HG03378 (cell line): ENCODE measurements around the gene ATP7B.
A peak's percentile ranks its signal among the peaks of the same experiment; 100 is the strongest.

Experiments
- ATAC-seq: cut with Tn5 transposase; IDR thresholded peaks from one replicate; pipeline ENCODE4 v1.9.1; 2021; ENCODE audit warnings: mild to moderate bottlenecking, moderate library complexity; ENCODE audit not compliant: unreplicated experiment

ATP7B gene

DNA sequence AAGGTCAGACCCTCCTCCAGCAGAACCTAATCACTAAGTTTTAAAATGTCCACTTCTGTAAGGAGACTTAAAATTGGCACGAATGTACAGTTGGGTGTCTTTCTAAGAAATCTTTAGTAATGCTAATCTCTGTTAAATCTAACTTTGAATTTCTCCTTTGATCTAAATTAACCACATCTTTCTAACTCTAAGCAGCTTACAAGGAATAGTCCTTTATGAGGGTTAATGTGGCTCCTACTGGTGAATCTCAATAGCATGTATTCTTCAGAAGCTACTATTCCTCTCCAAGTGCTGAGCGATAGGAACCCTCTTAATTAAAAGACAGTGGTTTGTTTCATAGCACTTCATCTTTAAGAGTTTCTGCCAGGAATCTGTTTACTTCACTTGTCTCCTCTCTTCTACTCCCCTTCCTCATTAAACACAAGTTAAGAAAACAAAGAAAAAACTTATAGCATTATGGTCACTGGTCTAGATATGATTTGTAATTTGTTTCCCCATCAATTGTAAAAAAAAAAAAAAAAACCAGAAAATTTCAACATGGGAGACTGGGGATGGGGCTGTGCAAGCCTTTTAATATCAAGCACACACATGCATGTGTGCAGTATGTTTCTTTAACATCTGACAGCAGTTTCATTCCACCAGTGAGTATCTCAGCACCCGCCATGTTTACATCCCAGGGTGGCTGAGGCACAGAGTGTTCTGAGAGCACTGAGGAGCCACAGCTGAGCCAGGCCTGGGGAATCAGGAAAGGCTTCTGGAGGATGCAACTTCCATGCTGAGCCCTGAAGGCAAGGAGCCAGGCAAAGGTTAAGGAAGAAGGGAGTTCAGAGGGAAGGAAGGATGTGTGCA lies 57.7 kb downstream of the ATP7B start:
- no peak for ATAC-seq

DNA sequence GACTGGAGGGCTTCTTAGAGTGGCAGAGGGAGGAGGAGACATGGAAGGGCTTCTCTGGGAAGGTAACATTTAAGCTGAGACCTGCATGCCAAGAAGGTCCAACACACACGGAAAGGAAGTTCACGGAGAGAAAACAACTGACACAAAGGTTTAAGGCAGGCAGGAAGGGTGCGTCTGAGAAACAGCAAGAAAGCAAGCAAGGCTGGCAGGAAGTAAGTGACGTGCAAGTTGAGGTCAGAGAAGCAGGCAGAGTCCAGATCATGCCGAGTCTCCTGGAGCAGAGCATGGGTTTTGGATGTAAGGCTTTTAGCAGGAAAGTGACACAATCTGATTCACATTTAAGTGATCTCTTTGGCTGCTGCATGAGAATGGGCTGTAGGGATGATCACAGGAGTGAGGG lies 60.5 kb downstream of the ATP7B start:
- ATAC-seq = no peak

- ATAC-seq = no peak
Observed at GRCh38 chr13:51946163-51946669, 65.0 kb downstream of the ATP7B start.

DNA sequence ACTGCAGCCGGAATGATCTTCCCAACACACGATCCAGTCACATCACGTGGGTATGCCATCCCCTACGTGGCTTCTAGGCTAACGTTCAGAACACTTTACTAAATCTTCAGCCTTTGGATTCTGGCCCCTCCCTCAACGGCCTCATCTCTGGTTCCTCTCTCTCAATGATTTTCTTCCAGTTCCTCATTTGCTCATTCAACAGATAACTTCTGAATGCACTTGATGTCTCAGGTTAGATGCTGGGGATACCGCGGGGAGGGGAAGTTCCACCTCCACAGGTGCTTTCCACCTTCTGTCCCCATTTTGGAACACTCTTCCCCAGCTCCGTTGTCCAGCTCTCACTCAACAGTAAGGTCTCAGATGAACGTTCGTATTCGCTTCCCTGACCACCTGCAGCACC lies 66.1 kb downstream of the ATP7B start:
- peak; percentile 72 for ATAC-seq

DNA sequence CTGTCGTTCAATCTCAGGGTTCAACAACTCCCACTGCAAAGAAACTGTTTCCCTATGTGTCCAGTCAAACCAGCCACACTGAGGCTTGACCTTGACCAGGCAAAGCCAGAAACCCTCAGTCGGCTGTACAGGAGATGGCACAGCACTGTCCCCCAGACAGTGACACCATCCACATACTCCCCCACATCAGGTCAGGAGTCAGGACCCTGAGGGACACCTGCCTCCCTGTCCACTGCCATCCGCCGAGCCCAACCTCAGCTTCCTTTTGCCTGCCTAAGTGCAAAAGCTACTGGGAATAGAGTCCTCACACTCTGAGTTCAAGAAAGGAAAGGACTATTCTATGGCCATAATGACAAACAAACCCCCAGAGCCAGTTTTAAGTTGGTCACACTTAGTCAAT lies 66.8 kb downstream of the ATP7B start:
- no peak for ATAC-seq

GRCh38 chr13:51943721-51944120 lies 67.5 kb downstream of the ATP7B start:
- no peak for ATAC-seq

- ATAC-seq = no peak
Observed at GRCh38 chr13:51942189-51942588, 69.1 kb downstream of the ATP7B start.

- no peak for ATAC-seq
Observed at GRCh38 chr13:51938454-51938853, 72.8 kb downstream of the ATP7B start.

DNA sequence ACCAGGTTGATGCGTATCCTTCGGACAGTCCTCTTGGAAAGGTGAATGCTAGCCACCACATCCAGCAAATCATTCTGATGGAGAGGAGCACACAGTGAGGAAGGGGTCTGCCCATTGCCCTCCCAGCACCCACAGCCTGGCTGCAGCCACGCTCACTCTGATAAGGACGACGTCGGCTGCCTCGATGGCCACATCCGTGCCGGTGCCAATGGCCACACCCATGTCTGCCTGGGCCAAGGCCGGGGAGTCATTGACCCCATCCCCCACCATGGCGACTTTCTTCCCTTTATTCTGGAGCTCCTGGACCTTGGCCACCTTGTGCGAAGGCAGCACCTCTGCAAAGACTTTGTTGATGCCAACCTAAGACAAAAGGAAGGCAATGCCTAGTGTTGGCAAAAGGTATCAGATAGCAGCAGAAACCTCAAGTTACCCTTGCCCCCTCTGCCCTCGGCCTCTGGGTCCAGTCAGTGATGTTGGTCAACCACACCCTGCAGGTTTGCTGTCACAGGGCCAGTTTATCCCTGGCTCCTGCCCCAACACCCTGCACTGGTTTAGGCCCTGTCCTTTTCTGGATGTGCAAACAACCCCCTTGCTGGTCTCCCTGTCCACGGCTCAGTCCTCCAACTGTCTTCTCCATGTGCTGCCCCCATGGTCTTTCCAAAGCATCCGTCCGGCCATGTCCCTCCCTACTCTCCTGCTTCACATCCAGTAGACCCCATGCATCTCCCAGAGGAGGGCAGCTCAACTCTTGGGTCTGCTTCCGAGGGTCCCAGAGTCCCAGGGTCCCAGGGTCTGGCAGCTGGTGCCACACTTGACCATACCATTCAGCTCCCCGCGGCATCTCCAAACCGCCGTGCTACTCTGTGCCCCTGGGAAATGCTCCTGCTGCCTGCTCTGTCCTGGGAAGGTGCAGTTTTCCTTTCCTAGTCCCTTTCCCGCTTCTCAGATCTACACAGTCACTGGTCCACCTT lies 73.6 kb downstream of the ATP7B start:
- ATAC-seq = no peak

GRCh38 chr13:51935326-51936171 lies 75.7 kb downstream of the ATP7B start:
- ATAC-seq = no peak

- ATAC-seq = no peak
Observed at GRCh38 chr13:51934461-51935087, 76.7 kb downstream of the ATP7B start.

DNA sequence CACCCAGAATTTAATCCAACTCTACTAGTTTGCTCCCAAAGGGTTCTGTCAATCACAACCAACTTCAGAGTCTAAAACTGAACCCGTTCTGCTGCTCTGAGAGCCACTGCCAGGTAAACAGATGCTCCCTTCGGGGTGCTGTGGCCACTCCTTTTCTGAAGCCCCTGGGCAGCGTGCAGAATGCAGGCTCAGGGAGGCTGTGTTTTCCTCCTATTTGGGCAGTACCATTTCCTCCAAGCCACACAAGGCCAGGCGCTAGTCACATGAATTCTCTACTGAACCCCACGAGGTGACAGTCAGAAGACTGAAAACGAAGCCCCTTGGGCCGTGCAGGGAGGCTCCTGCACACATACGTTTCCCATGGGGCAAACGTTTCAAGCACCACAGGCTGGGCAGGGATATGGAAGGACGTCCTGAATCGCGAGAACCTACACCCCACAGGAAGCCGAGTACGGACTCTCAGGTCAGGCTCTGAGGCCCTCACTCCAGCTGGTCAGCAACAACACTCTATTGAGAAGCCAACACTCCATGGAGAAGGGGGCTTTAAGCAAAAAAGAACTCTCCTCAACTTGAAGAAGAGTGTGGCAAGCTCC lies 77.7 kb downstream of the ATP7B start:
- ATAC-seq = no peak

GRCh38 chr13:51932231-51932630 lies 79.0 kb downstream of the ATP7B start:
- ATAC-seq = no peak

GRCh38 chr13:51931606-51932005 lies 79.6 kb downstream of the ATP7B start:
- no peak for ATAC-seq

DNA sequence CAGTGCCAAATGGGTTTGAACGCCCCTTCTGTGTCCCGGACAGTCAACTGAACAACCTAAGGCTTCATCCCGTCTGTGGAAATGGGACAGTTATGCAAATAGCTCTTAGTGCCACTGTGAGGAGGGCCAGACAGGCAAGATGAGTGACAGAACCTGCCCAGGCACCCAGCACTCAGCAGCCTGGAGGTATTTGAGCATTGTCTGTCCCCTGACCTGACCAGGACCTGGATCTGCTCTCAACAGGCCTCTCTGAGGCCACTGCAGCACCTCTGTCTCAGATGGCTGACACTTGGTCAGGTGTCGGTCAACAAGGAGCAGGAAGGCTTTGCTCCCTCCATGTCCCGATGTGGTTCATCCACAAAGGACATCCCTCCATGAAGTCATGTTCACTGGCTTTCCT lies 81.6 kb downstream of the ATP7B start:
- no peak for ATAC-seq

GRCh38 chr13:51928231-51928630 lies 83.0 kb downstream of the ATP7B start:
- ATAC-seq = no peak

GRCh38 chr13:51927129-51927528 lies 84.1 kb downstream of the ATP7B start:
- no peak for ATAC-seq

- ATAC-seq = no peak
Observed at GRCh38 chr13:51926528-51926885, 84.7 kb downstream of the ATP7B start.

DNA sequence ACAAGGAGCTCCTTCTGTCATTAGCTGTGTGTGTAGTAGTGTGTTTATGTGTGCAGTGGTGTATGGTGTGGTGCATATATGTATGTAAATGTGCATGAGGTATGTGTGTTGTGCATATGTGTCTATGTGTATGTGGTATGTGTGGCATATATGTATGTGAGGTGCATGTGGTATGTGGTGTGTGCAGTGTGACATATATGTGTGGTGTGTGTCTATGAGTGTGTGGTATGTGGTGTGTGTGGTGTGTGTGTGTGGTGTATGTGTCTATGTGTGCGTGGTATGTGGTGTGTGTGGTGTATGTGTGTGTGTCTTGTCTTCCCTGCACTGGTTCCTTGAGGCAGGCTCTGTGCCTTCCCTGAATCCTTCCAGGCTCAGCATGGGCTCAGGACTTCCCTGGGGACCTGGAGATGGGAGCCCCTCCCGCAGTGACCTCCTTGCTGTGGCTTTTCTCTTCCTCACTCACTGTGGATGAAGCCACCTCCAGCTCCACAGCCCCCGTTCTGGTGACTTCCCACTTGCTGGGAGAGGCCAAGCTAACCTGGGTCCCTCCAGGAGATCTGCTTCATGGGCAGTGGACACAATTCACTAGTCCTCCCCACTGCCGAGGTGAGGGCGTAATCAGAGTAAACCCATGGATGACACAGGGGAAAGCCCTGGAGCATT lies 85.3 kb downstream of the ATP7B start:
- ATAC-seq = no peak
